DLD1 (cell line): ENCODE results near the gene AFG3L2.

Experiments
- in situ Hi-C: cut with HindIII; loops from 2 replicates; pipeline ENCODE4 v1.10.0; 2017; ENCODE audit warnings: low sequenced_read_pairs

Gene AFG3L2

GRCh38 chr18:12376754-12377555, at the start of gene AFG3L2:
AFG3L2 (minus strand) TSS chr18:12377227; CDS start chr18:12377082, 145 bp downstream.
- in situ Hi-C loops = no loop called here

GRCh38 chr18:12424252-12424651, 47.2 kb upstream of the AFG3L2 start:
- in situ Hi-C loops = loop anchor here (25.0 kb wide), 1 partner anchor 238 kb away; the partner anchor contains the start of gene SPIRE1

GRCh38 chr18:12423820-12424219, 46.8 kb upstream of the AFG3L2 start:
- in situ Hi-C loops = loop anchor here (25.0 kb wide), 1 partner anchor 238 kb away; the partner anchor contains the start of gene SPIRE1

GRCh38 chr18:12423393-12423792, 46.4 kb upstream of the AFG3L2 start:
- in situ Hi-C loops = loop anchor here (25.0 kb wide), 1 partner anchor 239 kb away; the partner anchor contains the start of gene SPIRE1

GRCh38 chr18:12422936-12423335, 45.9 kb upstream of the AFG3L2 start:
- in situ Hi-C loops = loop anchor here (25.0 kb wide), 1 partner anchor 239 kb away; the partner anchor contains the start of gene SPIRE1

GRCh38 chr18:12421732-12422131, 44.7 kb upstream of the AFG3L2 start:
- in situ Hi-C loops = loop anchor here (25.0 kb wide), 1 partner anchor 241 kb away; the partner anchor contains the start of gene SPIRE1

- in situ Hi-C loops = loop anchor here (25.0 kb wide), 1 partner anchor 241 kb away; the partner anchor contains the start of gene SPIRE1
Measured at GRCh38 chr18:12420821-12421421, 43.9 kb upstream of the AFG3L2 start.

GRCh38 chr18:12417687-12418086, 40.7 kb upstream of the AFG3L2 start:
- in situ Hi-C loops = loop anchor here (25.0 kb wide), 1 partner anchor 245 kb away; the partner anchor contains the start of gene SPIRE1

- in situ Hi-C loops = loop anchor here (25.0 kb wide), 1 partner anchor 246 kb away; the partner anchor contains the start of gene SPIRE1
Measured at GRCh38 chr18:12416098-12416729, 39.2 kb upstream of the AFG3L2 start.

- in situ Hi-C loops = loop anchor here (25.0 kb wide), 1 partner anchor 251 kb away; the partner anchor contains the start of gene SPIRE1
Measured at GRCh38 chr18:12411456-12411855, 34.4 kb upstream of the AFG3L2 start.

GRCh38 chr18:12410747-12411146, 33.7 kb upstream of the AFG3L2 start:
- in situ Hi-C loops = loop anchor here (25.0 kb wide), 1 partner anchor 252 kb away; the partner anchor contains the start of gene SPIRE1

- in situ Hi-C loops = loop anchor here (25.0 kb wide), 1 partner anchor 252 kb away; the partner anchor contains the start of gene SPIRE1
Measured at GRCh38 chr18:12410081-12410481, 33.1 kb upstream of the AFG3L2 start.

GRCh38 chr18:12409469-12409868, 32.4 kb upstream of the AFG3L2 start:
- in situ Hi-C loops = loop anchor here (25.0 kb wide), 1 partner anchor 253 kb away; the partner anchor contains the start of gene SPIRE1

GRCh38 chr18:12408247-12408869, 31.3 kb upstream of the AFG3L2 start:
- in situ Hi-C loops = loop anchor here (25.0 kb wide), 1 partner anchor 254 kb away; the partner anchor contains the start of gene SPIRE1

- in situ Hi-C loops = loop anchor here (25.0 kb wide), 1 partner anchor 256 kb away; the partner anchor contains the start of gene SPIRE1
Measured at GRCh38 chr18:12406371-12407111, 29.5 kb upstream of the AFG3L2 start.

- in situ Hi-C loops = loop anchor here (25.0 kb wide), 1 partner anchor 257 kb away; the partner anchor contains the start of gene SPIRE1
Measured at GRCh38 chr18:12405066-12405465, 28.0 kb upstream of the AFG3L2 start.

- in situ Hi-C loops = loop anchor here (25.0 kb wide), 1 partner anchor 258 kb away; the partner anchor contains the start of gene SPIRE1
Measured at GRCh38 chr18:12403601-12404506, 26.8 kb upstream of the AFG3L2 start.

- in situ Hi-C loops = loop anchor here (25.0 kb wide), 1 partner anchor 260 kb away; the partner anchor contains the start of gene SPIRE1
Measured at GRCh38 chr18:12401881-12402280, 24.9 kb upstream of the AFG3L2 start.
